Endothelial cell of umbilical vein (primary cell): ENCODE measurements around the gene RPL3. TPM values are rescaled to one million over a fixed set of nuclear protein-coding genes. Genes with fewer than 3 reads are reported as not detected.

Source experiments
- BruUV-seq: library from RNA; stranded (reverse); fragments of 400-500 nt; replicated peaks from 2 replicates; lab custom pipeline; 2021; lab: Mats Ljungman, UMichigan
- CTCF ChIA-PET: fragments of 300-600, 350-600 bp; sonication (Branson Sonifier 250); formaldehyde crosslinking; loops from one replicate; lab custom pipeline; 2021; ENCODE audit warnings: antibody characterized with exemption, inconsistent platforms; lab: Charles Lee
- POLR2A ChIA-PET: fragments of 300-600, 350-600 bp; sonication (Branson Sonifier 250); formaldehyde crosslinking; loops from one replicate; lab custom pipeline; 2021; ENCODE audit warnings: antibody characterized with exemption, inconsistent platforms; lab: Charles Lee
- DNase-seq: peaks from one replicate; pipeline ENCODE4 v3.0.0-alpha.2; 2011; ENCODE audit warnings: low read depth, low spot score
- FAIRE-seq: peaks from 2 replicates; lab custom pipeline; 2011; peaks lifted over from hg19 to GRCh38; lab: Jason Lieb, UNC
- H2AFZ ChIP-seq: 2 replicates; pipeline ENCODE4 v1.6.0; 2012; ENCODE audit warnings: low read depth, low read length, control low read depth, inconsistent platforms
- H3K27ac ChIP-seq: 2 replicates; pipeline ENCODE4 v1.5.1; 2011; ENCODE audit warnings: low read depth, mild to moderate bottlenecking, control low read depth, low read length, moderate library complexity; ENCODE audit not compliant: insufficient read depth
- H3K27me3 ChIP-seq, 2 experiments: 2 replicates each; pipeline versions ENCODE4 v1.6.0 to v1.6.1; 2011; ENCODE audit warnings: low read length in 2 of 2, mixed read lengths in 1 of 2; ENCODE audit not compliant: control insufficient read depth in 2 of 2, insufficient read depth in 2 of 2
- H3K36me3 ChIP-seq, 2 experiments: 2 replicates in 1 of 2; 3 replicates in 1 of 2; pipeline ENCODE4 v1.5.1; 2011; ENCODE audit warnings: low read length in 2 of 2, mild to moderate bottlenecking in 1 of 2, moderate library complexity in 1 of 2; ENCODE audit not compliant: control insufficient read depth in 2 of 2, insufficient read depth in 2 of 2; ENCODE audit errors: extremely low read depth in 1 of 2
- H3K4me1 ChIP-seq: 3 replicates; pipeline ENCODE4 v1.5.1; 2011; ENCODE audit warnings: mild to moderate bottlenecking, low read length; ENCODE audit not compliant: control insufficient read depth, insufficient read depth; ENCODE audit errors: extremely low read depth
- H3K4me2 ChIP-seq: 2 replicates; pipeline ENCODE4 v1.6.1; 2011; ENCODE audit warnings: low read length, control low read depth, mixed read lengths; ENCODE audit not compliant: insufficient read depth
- H3K4me3 ChIP-seq, 3 experiments: fragments of 200-600 bp in 1 of 3; sonication (generic), shearing (Covaris generic) in 1 of 3; replicated peaks in 1 of 3; 2 replicates each; pipeline ENCODE4 v1.5.1; 2011 to 2016; ENCODE audit warnings: control low read depth in 3 of 3, low read length in 3 of 3, mild to moderate bottlenecking in 2 of 3, inconsistent platforms in 1 of 3, low read depth in 1 of 3, moderate library complexity in 1 of 3; ENCODE audit not compliant: insufficient read depth in 1 of 3
- H3K79me2 ChIP-seq: 2 replicates; pipeline ENCODE4 v1.6.0; 2012; ENCODE audit warnings: low read length, inconsistent platforms; ENCODE audit not compliant: control insufficient read depth, insufficient read depth
- H3K9ac ChIP-seq: replicated peaks from 2 replicates; pipeline ENCODE3; 2011; ENCODE audit warnings: low read length, control low read depth; ENCODE audit not compliant: insufficient read depth; ENCODE audit errors: extremely low read depth
- H3K9me1 ChIP-seq: replicated peaks from 3 replicates; pipeline ENCODE4 v1.6.0; 2011; ENCODE audit warnings: mild to moderate bottlenecking, low read length; ENCODE audit not compliant: control insufficient read depth, insufficient read depth; ENCODE audit errors: extremely low read depth
- H3K9me3 ChIP-seq: replicated peaks from 2 replicates; pipeline ENCODE4 v1.5.1; 2012; ENCODE audit warnings: low read length, inconsistent platforms; ENCODE audit not compliant: control insufficient read depth, insufficient read depth
- H4K20me1 ChIP-seq: replicated peaks from 2 replicates; pipeline ENCODE3; 2011; ENCODE audit warnings: mild to moderate bottlenecking, low read length; ENCODE audit not compliant: control insufficient read depth, insufficient read depth; ENCODE audit errors: extremely low read depth
- CTCF ChIP-seq, 2 donors: IDR thresholded peaks; 1 replicate in 1 of 2; 2 replicates in 1 of 2; pipeline ENCODE4 v1.5.1; 2011; ENCODE audit warnings: low read length in 2 of 2, mild to moderate bottlenecking in 2 of 2, moderate library complexity in 2 of 2, control low read depth in 1 of 2, inconsistent platforms in 1 of 2, low read depth in 1 of 2; ENCODE audit not compliant: insufficient read depth in 1 of 2; ENCODE audit errors: extremely low read depth in 1 of 2
- EZH2 ChIP-seq: IDR thresholded peaks from 2 replicates; pipeline ENCODE4 v1.6.1; 2012; ENCODE audit warnings: borderline replicate concordance, low read depth, mild to moderate bottlenecking, moderate library complexity, low read length, inconsistent platforms; ENCODE audit not compliant: severe bottlenecking
- FOS ChIP-seq: IDR thresholded peaks from 2 replicates; pipeline ENCODE4 v1.6.1; 2011; ENCODE audit warnings: mild to moderate bottlenecking, low read length, moderate library complexity, borderline replicate concordance; ENCODE audit not compliant: insufficient read depth
- GATA2 ChIP-seq: IDR thresholded peaks from 2 replicates; pipeline ENCODE4 v1.7.0; 2011; ENCODE audit warnings: low read depth, mild to moderate bottlenecking, moderate library complexity, mixed read lengths, low read length; ENCODE audit not compliant: insufficient read length, insufficient read depth
- JUN ChIP-seq: IDR thresholded peaks from 2 replicates; pipeline ENCODE4 v1.6.1; 2011; ENCODE audit warnings: borderline replicate concordance, low read depth; ENCODE audit not compliant: insufficient read length, insufficient read depth
- MYC ChIP-seq: IDR thresholded peaks from one replicate; pipeline ENCODE4 v1.6.1; 2011; ENCODE audit warnings: mild to moderate bottlenecking, low read depth, low read length
- POLR2A ChIP-seq: IDR thresholded peaks from 2 replicates; pipeline ENCODE4 v1.6.1; 2012; ENCODE audit warnings: low read depth, mild to moderate bottlenecking, control low read depth, low read length
- POLR2AphosphoS5 ChIP-seq: IDR thresholded peaks from 2 replicates; pipeline ENCODE4 v1.6.1; 2012; ENCODE audit warnings: low read depth, mild to moderate bottlenecking, control low read depth, low read length, moderate library complexity; ENCODE audit not compliant: insufficient read depth
- dilution Hi-C: fragments of 300-500 bp; cut with MboI; formaldehyde crosslinking; loops from one replicate; pipeline ENCODE4 v1.15.0; 2019; ENCODE audit warnings: low sequenced_read_pairs; ENCODE audit not compliant: extremely low pct_ligation_motif_present
- intact Hi-C: fragments of 100-400 bp; cut with micrococcal nuclease; formaldehyde crosslinking; loops from one replicate; pipeline ENCODE4 v1.10.0; 2022
- polyA plus RNA-seq, 4 experiments: library from polyadenylated mRNA; depleted of rRNA in 3 of 4; stranded (reverse) in 3 of 4; unstranded in 1 of 4; fragments of >200 nt; gene quantifications; 2 replicates each; pipeline versions ENCODE4 v1.2.1 to v1.2.3, GENCODE V29; 2011 to 2012; ENCODE audit warnings: missing spikeins in 1 of 4
- total RNA-seq: library from RNA; stranded (reverse); gene quantifications from 2 replicates; pipeline ENCODE4 v1.2.3, GENCODE V29; 2021
- TF ChIP-seq, protein P1 (sequence below): IDR thresholded peaks from 2 replicates; pipeline ENCODE4 v1.6.1; 2011; ENCODE audit not compliant: insufficient read depth, insufficient read length

Gene RPL3
- total and polyA plus RNA-seq, 2 donors (not counting 3 experiments of a cell fraction or from before 2014, with no cell fraction given) = 1,954 to 4,065 TPM

- Histone ChIP-seq H3K36me3 (no peaks in the 10 kb centered on the region), H4K20me1 (no peaks in the 10 kb centered on the region), H3K9me1 (no peaks in the 10 kb centered on the region), H2AFZ (no peak overlapping the region), H3K4me2 (peak overlapping the region; percentile 21), H3K9me3 (no peaks in the 10 kb centered on the region), H3K4me3 (no peak overlapping the region), H3K9ac (peak overlapping the region; percentile 74), H3K27me3 (no peaks in the 10 kb centered on the region), H3K4me1 (peaks cover 43% of the 10 kb centered on the region), H3K79me2 (no peaks in the 10 kb centered on the region), H3K27ac (peak overlapping the region; percentile 93)
- FAIRE-seq (no peak), DNase-seq (peak; percentile 91)
- BruUV-seq = TSS peak; percentile 68
- TF ChIP-seq CTCF (IDR thresholded peaks at IDR 0.05; ENCODE audit: extremely low read depth in 1 of 2, insufficient read depth in 1 of 2, low read depth in 1 of 2, low read length in 2 of 2) (no peak), JUN (peak; percentile 46), MYC (peak; percentile 84), EZH2 (no peak), GATA2 (peak; percentile 50), FOS (peak; percentile 88), POLR2AphosphoS5 (peak; percentile 78), POLR2A (peak; percentile 53)
- TF ChIP-seq, protein P1, sequence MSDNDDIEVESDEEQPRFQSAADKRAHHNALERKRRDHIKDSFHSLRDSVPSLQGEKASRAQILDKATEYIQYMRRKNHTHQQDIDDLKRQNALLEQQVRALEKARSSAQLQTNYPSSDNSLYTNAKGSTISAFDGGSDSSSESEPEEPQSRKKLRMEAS = peak; percentile 42
- ChIA-PET POLR2A (interaction anchor here (0.7 to 3.3 kb wide), 10 partner anchors 9 to 116 kb away, joined by 3 to 20 read pairs (median 4); partner anchors contain the start of gene PDGFB), CTCF (interaction anchor here (0.7 to 2.7 kb wide), 26 partner anchors 9 to 148 kb away, joined by 3 to 18 read pairs (median 6); partner anchors contain the start of gene PDGFB)
- intact Hi-C loops (loop anchor here (1.0 kb wide), 7 partner anchors 9 to 113 kb away; no protein-coding TSS in a partner anchor), dilution Hi-C loops (no loop called here)
Observed at GRCh38 chr22:39283322-39284141, 35.9 kb downstream of the RPL3 start.
